Measurements from ENCODE around the gene FBXO9.

The FBXO9 gene

DNA sequence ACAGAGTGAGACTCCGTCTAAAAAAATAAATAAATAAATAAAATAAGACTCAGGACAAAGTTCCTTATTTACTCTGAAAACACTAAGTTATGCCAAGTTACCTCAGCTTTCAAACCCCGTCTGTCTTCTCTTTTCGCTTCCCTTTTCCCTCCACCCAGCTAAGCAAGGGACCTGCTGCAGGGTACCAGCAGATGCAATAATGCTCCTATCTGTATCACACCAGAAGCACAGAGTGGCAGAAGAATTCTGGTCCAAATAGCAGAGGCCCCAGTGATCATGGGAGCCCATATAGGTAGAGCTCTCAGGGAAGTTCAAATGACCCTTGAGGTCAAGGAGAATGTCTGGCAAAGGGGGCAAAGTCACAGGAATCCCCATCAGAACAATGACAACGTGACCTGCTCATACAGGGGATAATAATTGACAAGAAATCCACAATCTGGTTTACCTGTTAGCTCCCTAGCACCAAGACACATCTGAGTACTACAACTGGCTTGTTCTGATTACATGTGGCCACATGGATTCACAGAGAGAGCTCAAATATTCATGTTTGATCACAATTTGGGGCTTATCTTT lies 74.7 kb downstream of the FBXO9 start:
- DNase-seq = no peak

DNA sequence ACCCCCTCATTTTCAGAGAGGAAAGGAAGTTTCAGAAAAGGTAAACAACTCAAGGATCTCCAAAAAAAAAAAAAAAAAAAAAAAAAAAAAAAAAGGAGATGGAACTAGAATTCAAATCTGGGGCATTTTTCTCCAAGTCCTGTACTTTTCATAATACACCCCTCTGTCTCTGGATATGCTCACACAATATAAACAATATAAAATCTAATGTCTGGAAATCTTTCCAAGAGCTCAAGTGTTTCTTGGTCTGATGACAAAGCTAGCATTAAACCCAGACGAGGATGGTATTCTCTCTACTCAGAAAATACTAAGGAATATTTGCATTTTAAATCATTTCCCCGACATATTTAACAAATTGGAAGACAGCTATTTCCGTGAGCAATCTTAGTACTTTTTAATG lies 77.6 kb downstream of the FBXO9 start:
- DNase-seq = no peak

DNA sequence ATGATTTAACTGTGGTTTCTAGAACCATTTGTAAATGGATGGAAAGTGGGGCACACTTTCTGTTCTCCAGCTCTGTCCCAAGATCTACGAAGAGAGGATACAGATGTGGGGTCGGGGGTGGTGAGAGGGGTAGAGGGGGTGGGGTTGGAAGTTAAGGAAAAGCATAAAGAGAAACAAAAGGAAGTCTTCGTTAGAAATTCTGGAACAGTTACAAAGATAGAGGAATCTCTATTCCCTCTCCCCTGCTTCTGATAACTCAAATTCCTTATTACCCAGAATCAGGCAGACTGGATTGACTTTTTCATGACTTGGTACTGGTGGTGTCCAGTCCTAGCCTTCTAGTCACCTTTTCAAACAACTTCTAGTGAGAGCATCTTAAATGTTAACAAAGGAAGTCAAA lies 78.5 kb downstream of the FBXO9 start:
- no peak for DNase-seq

DNA sequence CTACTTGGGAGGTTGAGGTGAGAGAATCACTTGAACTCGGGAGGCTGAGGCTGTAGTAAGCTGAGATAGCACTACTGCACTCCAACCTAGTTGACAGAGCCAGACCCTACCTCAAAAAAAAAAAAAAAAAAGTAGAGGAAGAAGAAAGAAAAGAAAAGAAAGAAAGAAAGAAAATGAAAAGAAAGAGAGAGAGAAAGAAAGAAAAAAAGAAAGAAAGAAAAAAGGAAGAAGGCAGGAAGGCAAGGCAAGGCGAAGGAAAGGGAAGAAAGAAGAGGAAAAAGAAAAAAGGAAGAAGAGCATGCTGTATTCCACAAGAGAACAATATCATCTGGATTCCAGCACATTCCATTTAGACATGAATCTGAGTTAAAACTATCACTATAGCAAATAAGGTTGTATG lies 79.6 kb downstream of the FBXO9 start:
- DNase-seq = no peak

DNA sequence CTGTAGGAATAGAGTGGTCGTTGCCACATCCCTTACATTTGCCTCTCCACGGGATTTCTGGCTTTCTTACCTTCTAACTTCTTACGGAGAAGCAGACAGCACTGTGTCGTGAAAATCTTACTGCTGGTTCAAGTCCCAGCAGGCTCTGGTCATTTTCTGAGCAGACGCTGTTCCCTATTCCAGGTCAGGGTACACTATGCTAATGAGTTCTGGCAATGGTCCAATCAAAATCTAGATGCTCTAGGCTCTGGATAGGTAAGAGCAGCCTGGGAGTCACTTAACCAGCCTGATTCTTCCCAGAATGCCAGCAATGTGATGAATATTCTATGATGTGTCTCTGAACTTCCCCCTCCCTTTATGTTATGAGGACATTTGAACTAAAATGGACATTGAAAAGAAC lies 83.5 kb downstream of the FBXO9 start, which contains the start of gene GCM1:
TSS of gene GCM1 (minus strand) at position 158 of the 400 bp plus-strand sequence. CDS start 3,209 bp downstream, outside the sequence.
- DNase-seq = no peak

Measured in hematopoietic multipotent progenitor cell treated with erythropoietin and hydrocortisone succinate and interleukin-3 and kit ligand, for 8 days (in vitro differentiated cells).